HG03342 (cell line): ENCODE measurements around the gene ACD.

Source experiments
- ATAC-seq: cut with Tn5 transposase; IDR thresholded peaks from one replicate; pipeline ENCODE4 v1.9.1; 2021; ENCODE audit warnings: mild to moderate bottlenecking, moderate library complexity; ENCODE audit not compliant: unreplicated experiment

The ACD gene

DNA sequence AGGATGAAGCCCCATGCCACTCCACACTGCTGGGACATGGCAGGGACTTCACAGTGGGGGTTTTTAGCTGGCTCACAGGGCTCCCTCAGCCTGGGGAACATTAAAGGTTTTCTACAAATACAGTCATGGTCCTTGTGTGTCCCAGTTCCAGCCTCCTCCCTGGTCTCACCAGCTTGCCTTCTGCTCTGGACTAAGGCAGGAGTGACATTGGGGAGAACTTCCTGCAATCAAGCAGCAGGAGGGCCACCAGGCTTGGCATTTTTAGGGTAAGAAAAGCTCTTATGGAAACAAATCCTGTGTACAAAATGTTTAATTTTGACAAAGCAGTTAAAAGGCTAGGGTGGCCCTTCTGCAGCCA lies 2.6 kb upstream of the ACD start:
- ATAC-seq: no peak

DNA sequence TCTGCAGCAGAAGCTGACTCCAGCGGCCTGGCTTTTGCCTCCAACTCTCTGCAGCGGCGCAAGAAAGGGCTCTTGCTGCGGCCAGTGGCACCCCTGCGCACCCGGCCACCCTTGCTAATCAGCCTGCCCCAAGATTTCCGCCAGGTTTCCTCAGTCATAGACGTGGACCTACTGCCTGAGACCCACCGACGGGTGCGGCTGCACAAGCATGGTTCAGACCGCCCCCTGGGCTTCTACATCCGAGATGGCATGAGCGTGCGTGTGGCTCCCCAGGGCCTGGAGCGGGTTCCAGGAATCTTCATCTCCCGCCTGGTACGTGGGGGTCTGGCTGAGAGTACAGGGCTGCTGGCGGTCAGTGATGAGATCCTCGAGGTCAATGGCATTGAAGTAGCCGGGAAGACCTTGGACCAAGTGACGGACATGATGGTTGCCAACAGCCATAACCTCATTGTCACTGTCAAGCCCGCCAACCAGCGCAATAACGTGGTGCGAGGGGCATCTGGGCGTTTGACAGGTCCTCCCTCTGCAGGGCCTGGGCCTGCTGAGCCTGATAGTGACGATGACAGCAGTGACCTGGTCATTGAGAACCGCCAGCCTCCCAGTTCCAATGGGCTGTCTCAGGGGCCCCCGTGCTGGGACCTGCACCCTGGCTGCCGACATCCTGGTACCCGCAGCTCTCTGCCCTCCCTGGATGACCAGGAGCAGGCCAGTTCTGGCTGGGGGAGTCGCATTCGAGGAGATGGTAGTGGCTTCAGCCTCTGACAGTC lies 2.0 kb upstream of the ACD start:
- no peak for ATAC-seq

DNA sequence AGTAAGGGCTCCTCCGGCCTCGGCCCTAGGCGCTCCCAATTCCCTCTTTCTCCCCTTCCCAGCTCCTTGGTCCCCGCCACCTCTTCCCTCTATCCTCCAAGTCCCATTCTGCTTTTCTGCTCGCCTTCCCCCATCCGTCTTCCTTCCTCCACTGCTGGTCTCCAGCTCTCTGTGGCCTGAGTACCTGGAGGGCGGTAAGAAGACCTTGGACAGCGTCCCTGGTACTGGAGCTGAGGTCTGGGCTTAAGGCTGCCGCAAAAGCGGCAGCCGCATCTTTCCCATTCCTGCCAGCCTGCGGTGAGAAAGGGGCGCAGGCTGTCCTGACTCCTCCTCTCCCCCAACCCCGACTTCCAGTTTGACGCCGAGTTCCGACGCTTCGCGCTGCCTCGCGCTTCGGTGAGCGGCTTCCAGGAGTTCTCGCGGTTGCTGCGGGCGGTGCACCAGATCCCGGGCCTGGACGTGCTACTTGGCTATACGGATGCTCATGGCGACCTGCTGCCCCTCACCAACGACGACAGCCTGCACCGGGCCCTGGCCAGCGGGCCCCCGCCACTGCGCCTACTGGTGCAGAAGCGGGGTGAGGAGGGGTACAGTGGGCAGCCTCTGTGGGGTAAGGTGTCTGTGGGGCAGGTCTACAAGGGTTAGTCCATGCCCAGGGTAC lies 1.2 kb upstream of the ACD start:
- no peak for ATAC-seq

GRCh38 chr16:67660564-67661028 lies 536 bp upstream of the ACD start, which contains the start of gene PARD6A:
TSS of gene PARD6A (plus strand) at chr16:67660960. CDS start at chr16:67661039, 79 bp downstream.
- peak; percentile 72 for ATAC-seq

- no peak for ATAC-seq
Measured at GRCh38 chr16:67658849-67659674, 998 bp downstream of the ACD start.

GRCh38 chr16:67657751-67658518 lies 2.1 kb downstream of the ACD start:
- no peak for ATAC-seq

DNA sequence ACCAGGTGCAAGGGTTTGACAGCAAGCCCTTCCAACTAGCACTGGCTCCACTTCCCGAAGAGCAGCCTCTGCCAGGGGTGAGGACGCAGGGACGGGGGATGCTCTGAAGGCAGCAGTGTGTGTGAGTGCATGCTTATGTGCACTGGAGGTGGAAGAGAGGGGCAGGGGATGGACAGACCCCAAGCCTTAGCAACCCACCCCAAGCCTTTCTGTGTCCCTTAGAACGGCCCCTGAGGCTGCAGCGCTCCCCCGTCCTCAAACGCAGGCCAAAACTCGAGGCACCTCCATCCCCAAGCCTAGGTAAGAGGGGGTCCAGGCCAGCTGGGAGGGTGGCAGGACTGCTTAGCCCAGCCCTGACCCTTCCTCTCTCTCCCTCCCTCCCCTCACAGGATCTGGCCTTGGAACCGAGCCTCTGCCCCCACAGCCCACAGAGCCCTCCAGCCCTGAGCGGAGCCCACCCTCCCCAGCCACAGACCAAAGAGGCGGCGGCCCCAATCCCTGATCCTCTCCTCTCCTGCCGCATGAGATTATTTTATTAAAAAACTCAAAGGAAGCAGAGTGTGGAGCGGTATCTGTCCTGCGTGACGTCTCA lies 2.9 kb downstream of the ACD start:
- ATAC-seq: no peak

DNA sequence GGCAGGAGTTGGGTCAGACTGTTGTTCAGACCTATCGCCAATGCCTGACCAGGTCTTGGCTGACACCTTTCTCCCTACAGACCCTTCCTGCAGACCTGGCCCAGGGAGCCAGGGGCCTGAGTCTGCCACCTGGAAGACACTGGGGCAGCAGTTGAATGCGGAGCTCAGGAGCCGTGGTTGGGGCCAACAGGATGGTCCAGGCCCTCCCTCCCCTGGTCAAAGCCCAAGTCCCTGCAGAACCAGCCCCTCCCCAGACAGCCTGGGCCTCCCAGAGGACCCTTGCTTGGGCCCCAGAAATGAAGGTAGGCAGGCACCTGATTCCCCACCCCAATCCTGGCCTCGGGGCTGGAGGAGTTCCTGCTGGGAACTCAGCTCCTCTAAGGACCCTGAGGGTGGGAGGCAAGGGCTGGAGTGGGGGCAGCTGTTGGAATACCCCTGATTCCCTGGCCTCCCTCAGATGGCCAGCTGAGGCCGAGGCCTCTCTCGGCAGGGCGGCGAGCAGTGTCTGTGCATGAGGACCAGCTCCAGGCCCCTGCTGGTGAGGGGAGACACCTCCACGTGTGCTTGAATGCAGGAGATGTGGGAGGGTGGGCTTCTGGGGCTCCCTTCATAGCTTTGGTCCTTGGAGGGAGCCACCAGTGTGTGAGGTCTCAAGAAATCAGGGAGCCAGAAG lies 3.6 kb downstream of the ACD start:
- ATAC-seq: no peak

GRCh38 chr16:67655363-67655762 lies 4.7 kb downstream of the ACD start:
- ATAC-seq: no peak

DNA sequence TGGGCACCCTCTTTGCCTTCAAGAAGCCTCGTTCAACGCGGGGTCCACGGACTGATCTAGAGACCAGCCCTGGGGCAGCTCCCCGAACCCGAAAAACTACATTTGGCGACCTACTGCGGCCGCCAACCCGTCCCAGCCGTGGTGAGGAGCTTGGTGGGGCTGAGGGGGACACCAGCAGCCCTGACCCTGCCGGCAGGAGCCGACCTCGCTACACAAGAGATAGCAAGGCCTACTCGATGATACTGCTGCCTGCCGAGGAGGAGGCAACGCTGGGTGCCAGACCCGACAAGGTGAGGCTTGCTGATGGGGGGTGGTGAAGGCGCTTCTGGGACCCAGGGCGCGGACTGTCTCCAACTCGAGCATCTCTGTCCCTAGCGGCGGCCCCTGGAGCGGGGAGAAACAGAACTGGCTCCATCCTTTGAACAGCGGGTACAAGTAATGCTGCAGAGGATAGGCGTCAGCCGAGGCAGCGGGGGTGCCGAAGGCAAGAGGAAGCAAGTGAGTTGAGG lies 5.6 kb downstream of the ACD start:
- ATAC-seq: no peak

- ATAC-seq: no peak
Measured at GRCh38 chr16:67653789-67654402, 6.2 kb downstream of the ACD start.

- ATAC-seq: no peak
Measured at GRCh38 chr16:67653128-67653788, 6.8 kb downstream of the ACD start.

DNA sequence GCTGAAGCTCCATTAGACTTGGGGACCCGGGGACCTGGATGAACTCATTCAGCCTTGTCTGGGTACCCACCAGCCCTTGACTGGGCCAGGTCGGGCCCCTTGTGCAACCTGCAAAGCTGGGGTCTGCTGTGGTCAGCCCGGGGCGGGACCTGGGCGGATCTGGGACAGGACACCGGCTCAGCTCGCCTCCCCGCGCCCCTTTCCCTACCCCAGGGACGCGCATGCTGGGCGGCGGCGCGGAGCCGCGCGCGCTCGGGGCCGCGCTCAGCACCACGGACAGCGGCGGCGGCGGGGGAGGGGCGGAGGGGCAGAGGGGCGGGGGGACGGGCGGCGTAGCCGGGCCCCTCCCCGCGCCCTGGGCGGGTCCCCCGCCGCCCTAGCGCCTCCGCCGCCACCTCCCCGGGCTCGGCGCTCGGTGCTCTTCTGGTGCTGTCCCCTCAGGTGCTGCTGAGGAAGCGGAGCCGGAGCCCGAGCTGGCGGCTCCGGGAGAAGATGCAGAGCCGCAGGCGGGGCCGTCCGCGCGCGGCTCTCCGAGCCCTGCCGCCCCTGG lies 7.4 kb downstream of the ACD start:
- ATAC-seq: no peak

GRCh38 chr16:67651847-67652246 lies 8.2 kb downstream of the ACD start:
- ATAC-seq: no peak

- ATAC-seq: no peak
Measured at GRCh38 chr16:67651039-67651438, 9.0 kb downstream of the ACD start.

- no peak for ATAC-seq
Measured at GRCh38 chr16:67650023-67650422, 10.0 kb downstream of the ACD start.

DNA sequence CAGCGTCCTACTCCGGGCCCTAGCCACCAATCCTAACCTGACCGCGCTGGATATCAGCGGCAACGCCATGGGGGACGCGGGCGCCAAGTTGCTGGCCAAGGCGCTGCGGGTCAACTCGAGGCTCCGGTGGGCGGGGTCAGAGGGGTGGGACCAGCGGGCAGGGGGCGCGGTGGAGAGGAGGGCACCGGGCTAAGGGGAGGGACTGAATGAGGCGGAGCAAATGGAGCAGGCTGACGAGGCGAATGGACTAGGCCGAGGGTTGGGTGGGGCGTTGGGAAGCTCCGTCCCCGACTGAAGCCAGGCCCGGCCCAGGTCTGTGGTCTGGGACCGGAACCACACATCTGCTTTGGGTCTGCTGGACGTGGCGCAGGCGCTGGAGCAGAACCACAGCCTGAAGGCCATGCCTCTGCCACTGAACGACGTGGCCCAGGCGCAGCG lies 10.5 kb downstream of the ACD start:
- ATAC-seq: no peak

GRCh38 chr16:67648764-67649407 lies 11.2 kb downstream of the ACD start:
- ATAC-seq: no peak
